NCI-H345 treated with DMSO at 0.1 percent for 48 hours (cell line): ENCODE measurements around the gene C7orf33.
"Not testable (repeated sequence)": the region's sequence is repeated elsewhere in the genome, so short reads cannot be mapped to it uniquely, and the experiment has no call there.

Experiments used
- DNase-seq: peaks from one replicate; lab custom pipeline; 2025; ENCODE audit not compliant: unreplicated experiment; lab: John Stamatoyannopoulos, UW

Gene C7orf33

GRCh38 chr7:148590471-148590870 lies at the start of gene C7orf33:
Gene C7orf33 (plus strand): TSS chr7:148590766. CDS start chr7:148590926, 160 bp downstream.
- DNase-seq = no peak

- no peak for DNase-seq
Observed at GRCh38 chr7:148541891-148542504, 48.6 kb upstream of the C7orf33 start.

GRCh38 chr7:148543302-148543701 lies 47.3 kb upstream of the C7orf33 start:
- no peak for DNase-seq

- DNase-seq = no peak
Observed at GRCh38 chr7:148545172-148545571, 45.4 kb upstream of the C7orf33 start.

- no peak for DNase-seq
Observed at GRCh38 chr7:148545932-148546331, 44.6 kb upstream of the C7orf33 start.

- no peak for DNase-seq
Observed at GRCh38 chr7:148546857-148547256, 43.7 kb upstream of the C7orf33 start.

- DNase-seq = no peak
Observed at GRCh38 chr7:148547951-148548350, 42.6 kb upstream of the C7orf33 start.

- no peak for DNase-seq
Observed at GRCh38 chr7:148553979-148554378, 36.6 kb upstream of the C7orf33 start.

GRCh38 chr7:148556892-148557291 lies 33.7 kb upstream of the C7orf33 start:
- no peak for DNase-seq

GRCh38 chr7:148558914-148559313 lies 31.7 kb upstream of the C7orf33 start:
- no peak for DNase-seq

- no peak for DNase-seq
Observed at GRCh38 chr7:148561099-148561498, 29.5 kb upstream of the C7orf33 start.

GRCh38 chr7:148563583-148564274 lies 26.8 kb upstream of the C7orf33 start:
- DNase-seq = no peak

- DNase-seq = not testable (repeated sequence)
Observed at GRCh38 chr7:148564275-148564951, 26.2 kb upstream of the C7orf33 start.

GRCh38 chr7:148566736-148567135 lies 23.8 kb upstream of the C7orf33 start:
- DNase-seq = no peak

GRCh38 chr7:148567524-148567923 lies 23.0 kb upstream of the C7orf33 start:
- DNase-seq = peak; percentile 43

GRCh38 chr7:148570510-148570909 lies 20.1 kb upstream of the C7orf33 start:
- DNase-seq = no peak

GRCh38 chr7:148570973-148571372 lies 19.6 kb upstream of the C7orf33 start:
- DNase-seq = not testable (repeated sequence)

- no peak for DNase-seq
Observed at GRCh38 chr7:148571381-148571780, 19.2 kb upstream of the C7orf33 start.

GRCh38 chr7:148572067-148572522 lies 18.5 kb upstream of the C7orf33 start:
- no peak for DNase-seq

- DNase-seq = not testable (repeated sequence)
Observed at GRCh38 chr7:148573581-148573980, 17.0 kb upstream of the C7orf33 start.

GRCh38 chr7:148575640-148576411 lies 14.7 kb upstream of the C7orf33 start:
- DNase-seq = peak; percentile 42
